NCI-H1417 treated with DMSO at 0.1 percent for 48 hours (cell line): Measurements from ENCODE around the gene VWA8.
"Not testable (repeated sequence)": the region's sequence is repeated elsewhere in the genome, so short reads cannot be mapped to it uniquely, and the experiment has no call there.

Source experiments
- DNase-seq: peaks from one replicate; lab custom pipeline; 2025; lab: John Stamatoyannopoulos, UW

VWA8 gene

GRCh38 chr13:41851351-41851750, 109.6 kb downstream of the VWA8 start:
- DNase-seq: no peak

- DNase-seq: no peak
Observed at GRCh38 chr13:41848435-41849255, 112.3 kb downstream of the VWA8 start.

GRCh38 chr13:41847216-41847615, 113.7 kb downstream of the VWA8 start:
- no peak for DNase-seq

GRCh38 chr13:41842036-41842620, 118.8 kb downstream of the VWA8 start:
- no peak for DNase-seq

- DNase-seq: no peak
Observed at GRCh38 chr13:41837629-41838028, 123.3 kb downstream of the VWA8 start.

- DNase-seq: no peak
Observed at GRCh38 chr13:41835871-41836270, 125.0 kb downstream of the VWA8 start.

GRCh38 chr13:41834697-41835096, 126.2 kb downstream of the VWA8 start:
- DNase-seq: not testable (repeated sequence)

GRCh38 chr13:41833831-41834230, 127.1 kb downstream of the VWA8 start:
- DNase-seq: no peak

- DNase-seq: no peak
Observed at GRCh38 chr13:41833201-41833600, 127.7 kb downstream of the VWA8 start.

GRCh38 chr13:41827507-41828213, 133.2 kb downstream of the VWA8 start:
- DNase-seq: no peak

- DNase-seq: no peak
Observed at GRCh38 chr13:41825691-41826090, 135.2 kb downstream of the VWA8 start.

- DNase-seq: no peak
Observed at GRCh38 chr13:41823476-41823875, 137.4 kb downstream of the VWA8 start.

GRCh38 chr13:41822560-41822959, 138.3 kb downstream of the VWA8 start:
- no peak for DNase-seq

- no peak for DNase-seq
Observed at GRCh38 chr13:41821238-41821594, 139.7 kb downstream of the VWA8 start.

- DNase-seq: no peak
Observed at GRCh38 chr13:41820581-41821237, 140.2 kb downstream of the VWA8 start.

- no peak for DNase-seq
Observed at GRCh38 chr13:41816057-41816456, 144.9 kb downstream of the VWA8 start.

GRCh38 chr13:41813426-41813825, 147.5 kb downstream of the VWA8 start:
- DNase-seq: no peak

- no peak for DNase-seq
Observed at GRCh38 chr13:41812851-41813250, 148.1 kb downstream of the VWA8 start.

GRCh38 chr13:41812237-41812636, 148.7 kb downstream of the VWA8 start:
- no peak for DNase-seq

- no peak for DNase-seq
Observed at GRCh38 chr13:41811588-41812021, 149.3 kb downstream of the VWA8 start.

- DNase-seq: no peak
Observed at GRCh38 chr13:41809962-41810361, 150.9 kb downstream of the VWA8 start.

- not testable (repeated sequence) for DNase-seq
Observed at GRCh38 chr13:41803445-41803735, 157.5 kb downstream of the VWA8 start.
